Smooth muscle cell (in vitro differentiated cells): ENCODE measurements around the gene CACTIN. TPM values are rescaled to one million over a fixed set of nuclear protein-coding genes. Genes with fewer than 3 reads are reported as not detected.
A peak's percentile ranks its signal among the peaks of the same experiment; 100 is the strongest.

Experiments
- DNase-seq: peaks from one replicate; lab custom pipeline; 2025; ENCODE audit not compliant: unreplicated experiment; lab: John Stamatoyannopoulos, UW
- H2AFZ ChIP-seq: fragments of 200-600 bp; sonication (generic); 2 replicates; pipeline ENCODE4 v1.6.0; 2016; ENCODE audit warnings: antibody characterized with exemption, low read depth, mild to moderate bottlenecking
- H3F3A ChIP-seq: fragments of 200-600 bp; sonication (generic); 2 replicates; pipeline ENCODE4 v1.6.0; 2017; ENCODE audit warnings: antibody characterized with exemption, low read depth
- H3K27ac ChIP-seq: fragments of 200-600 bp; sonication (generic); 2 replicates; pipeline ENCODE4 v1.5.1; 2016; ENCODE audit warnings: low read depth, mild to moderate bottlenecking
- H3K27me3 ChIP-seq: fragments of 200-600 bp; sonication (generic); 2 replicates; pipeline ENCODE4 v1.6.1; 2016; ENCODE audit warnings: low read depth, mild to moderate bottlenecking
- H3K36me3 ChIP-seq: fragments of 200-600 bp; sonication (generic); 2 replicates; pipeline ENCODE4 v1.5.1; 2016; ENCODE audit warnings: low read depth
- H3K4me1 ChIP-seq: fragments of 200-600 bp; sonication (generic); 2 replicates; pipeline ENCODE4 v1.5.1; 2016; ENCODE audit warnings: low read depth
- H3K4me2 ChIP-seq: fragments of 200-600 bp; sonication (generic); 2 replicates; pipeline ENCODE4 v1.6.0; 2016; ENCODE audit warnings: mild to moderate bottlenecking
- H3K4me3 ChIP-seq: fragments of 200-600 bp; sonication (generic); 2 replicates; pipeline ENCODE4 v1.5.1; 2016; ENCODE audit warnings: mild to moderate bottlenecking
- H3K79me2 ChIP-seq: fragments of 200-600 bp; sonication (generic); 2 replicates; pipeline ENCODE4 v1.6.0; 2016; ENCODE audit warnings: low read depth, mild to moderate bottlenecking
- H3K9ac ChIP-seq: fragments of 200-600 bp; sonication (generic); 2 replicates; pipeline ENCODE4 v1.6.0; 2016; ENCODE audit warnings: low read depth
- H3K9me3 ChIP-seq: fragments of 200-600 bp; sonication (generic); replicated peaks from 2 replicates; pipeline ENCODE4 v1.5.1; 2016; ENCODE audit warnings: low read depth
- H4K20me1 ChIP-seq: fragments of 200-600 bp; sonication (generic); 2 replicates; pipeline ENCODE4 v1.6.0; 2016; ENCODE audit warnings: low read depth
- CTCF ChIP-seq: fragments of 200-600 bp; sonication (generic); IDR thresholded peaks from 2 replicates; pipeline ENCODE4 v1.5.1; 2017; ENCODE audit warnings: borderline replicate concordance, mild to moderate bottlenecking, antibody characterized with exemption; ENCODE audit not compliant: insufficient read depth, poor library complexity, severe bottlenecking
- WGBS: methylation state at CpG from one replicate; pipeline ENCODE4 v1.1.7; 2016; ENCODE audit warnings: low lambda C conversion rate; 5-methylcytosine and 5-hydroxymethylcytosine counted together
- polyA plus RNA-seq: library from polyadenylated mRNA; unstranded; fragments of >200 nt; fragmentation: Nextera tagmentation; extraction: Ambion mirVana; gene quantifications from 2 replicates; pipeline ENCODE4 v1.2.1, GENCODE V29; 2016
- total RNA-seq: library from RNA; depleted of rRNA; stranded (reverse); fragments of >200 nt; gene quantifications from 2 replicates; pipeline ENCODE4 v1.2.3, GENCODE V29; 2014

The CACTIN gene
- total and polyA plus RNA-seq, 2 experiments from 2014 or later, result 16.7 to 22.5 TPM

- H3K4me2 ChIP-seq, result no peak overlapping the region
- peaks cover 4% of the 10 kb centered on the region for H3K4me1 ChIP-seq
- H3K9ac ChIP-seq, result no peak overlapping the region
- H3K27ac ChIP-seq, result no peak overlapping the region
- no peak for DNase-seq
- H3K4me3 ChIP-seq, result no peak overlapping the region
- no peaks in the 10 kb centered on the region for H3K36me3 ChIP-seq
- H4K20me1 ChIP-seq, result no peaks in the 10 kb centered on the region
- TF ChIP-seq CTCF, result no peak
- H3K79me2 ChIP-seq, result no peaks in the 10 kb centered on the region
- H3F3A ChIP-seq, result no peaks in the 10 kb centered on the region
- no peaks in the 10 kb centered on the region for H3K9me3 ChIP-seq
- no peak overlapping the region for H2AFZ ChIP-seq
- 95% methylated on average over 11 of the region's 22 CpGs for WGBS
- peaks cover 13% of the 10 kb centered on the region for H3K27me3 ChIP-seq
Observed at GRCh38 chr19:3589949-3590348, 36.6 kb downstream of the CACTIN start.

GRCh38 chr19:3589439-3589838, 37.2 kb downstream of the CACTIN start:
- TF ChIP-seq CTCF, result no peak
- Histone ChIP-seq H3K9me3 (no peaks in the 10 kb centered on the region), H2AFZ (no peak overlapping the region), H3K27ac (no peak overlapping the region), H3K36me3 (no peaks in the 10 kb centered on the region), H3K79me2 (no peaks in the 10 kb centered on the region), H3K27me3 (peaks cover 13% of the 10 kb centered on the region), H3K4me2 (no peak overlapping the region), H3F3A (no peaks in the 10 kb centered on the region), H3K4me1 (peaks cover 4% of the 10 kb centered on the region), H3K9ac (no peak overlapping the region), H4K20me1 (no peaks in the 10 kb centered on the region), H3K4me3 (no peak overlapping the region)
- WGBS, result 87% methylated on average over 11 of the region's 11 CpGs
- DNase-seq, result no peak

GRCh38 chr19:3586707-3587346, 39.8 kb downstream of the CACTIN start:
- TF ChIP-seq CTCF, result no peak
- Histone ChIP-seq H3K9me3 (no peaks in the 10 kb centered on the region), H3K27me3 (peaks cover 18% of the 10 kb centered on the region), H3F3A (no peaks in the 10 kb centered on the region), H4K20me1 (no peaks in the 10 kb centered on the region), H3K27ac (no peak overlapping the region), H3K79me2 (no peaks in the 10 kb centered on the region), H3K4me2 (no peak overlapping the region), H2AFZ (no peak overlapping the region), H3K4me3 (no peak overlapping the region), H3K4me1 (peaks cover 4% of the 10 kb centered on the region), H3K9ac (no peak overlapping the region), H3K36me3 (no peaks in the 10 kb centered on the region)
- 76% methylated on average over 31 of the region's 31 CpGs for WGBS
- DNase-seq, result no peak

- Histone ChIP-seq H3K27ac (no peak overlapping the region), H3K4me2 (peak overlapping the region; percentile 79), H3K4me1 (peaks cover 4% of the 10 kb centered on the region), H3K9ac (no peak overlapping the region), H3K27me3 (peaks cover 18% of the 10 kb centered on the region), H3K9me3 (no peaks in the 10 kb centered on the region), H4K20me1 (no peaks in the 10 kb centered on the region), H3K36me3 (no peaks in the 10 kb centered on the region), H3K4me3 (peak overlapping the region; percentile 29), H2AFZ (peak overlapping the region; percentile 62), H3F3A (no peaks in the 10 kb centered on the region), H3K79me2 (no peaks in the 10 kb centered on the region)
- peak; percentile 52 for TF ChIP-seq CTCF
- DNase-seq, result no peak
- 29% methylated on average over 15 of the region's 16 CpGs for WGBS
Observed at GRCh38 chr19:3586127-3586626, 40.4 kb downstream of the CACTIN start.
